ENCODE results near the gene UCKL1.

DNA sequence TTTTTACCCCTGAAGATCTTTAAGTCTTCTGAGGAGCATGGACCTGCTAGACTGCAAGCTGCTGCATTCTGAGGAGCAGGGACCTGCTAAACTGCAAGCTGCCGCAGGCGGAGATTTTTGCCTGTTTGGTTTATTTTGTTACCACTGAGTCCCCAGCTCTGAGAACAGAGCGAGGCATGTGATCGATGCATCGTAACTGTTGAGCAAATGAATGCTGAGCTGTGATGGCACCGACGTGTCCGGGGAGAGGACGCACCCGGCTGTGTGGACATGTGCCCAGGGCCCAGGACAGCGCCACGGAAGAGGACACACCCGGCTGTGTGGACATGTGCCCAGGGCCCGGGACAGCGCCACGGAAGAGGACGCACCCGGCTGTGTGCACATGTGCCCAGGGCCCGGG, 37.1 kb downstream of the UCKL1 start:
- TF ChIP-seq, protein P1, sequence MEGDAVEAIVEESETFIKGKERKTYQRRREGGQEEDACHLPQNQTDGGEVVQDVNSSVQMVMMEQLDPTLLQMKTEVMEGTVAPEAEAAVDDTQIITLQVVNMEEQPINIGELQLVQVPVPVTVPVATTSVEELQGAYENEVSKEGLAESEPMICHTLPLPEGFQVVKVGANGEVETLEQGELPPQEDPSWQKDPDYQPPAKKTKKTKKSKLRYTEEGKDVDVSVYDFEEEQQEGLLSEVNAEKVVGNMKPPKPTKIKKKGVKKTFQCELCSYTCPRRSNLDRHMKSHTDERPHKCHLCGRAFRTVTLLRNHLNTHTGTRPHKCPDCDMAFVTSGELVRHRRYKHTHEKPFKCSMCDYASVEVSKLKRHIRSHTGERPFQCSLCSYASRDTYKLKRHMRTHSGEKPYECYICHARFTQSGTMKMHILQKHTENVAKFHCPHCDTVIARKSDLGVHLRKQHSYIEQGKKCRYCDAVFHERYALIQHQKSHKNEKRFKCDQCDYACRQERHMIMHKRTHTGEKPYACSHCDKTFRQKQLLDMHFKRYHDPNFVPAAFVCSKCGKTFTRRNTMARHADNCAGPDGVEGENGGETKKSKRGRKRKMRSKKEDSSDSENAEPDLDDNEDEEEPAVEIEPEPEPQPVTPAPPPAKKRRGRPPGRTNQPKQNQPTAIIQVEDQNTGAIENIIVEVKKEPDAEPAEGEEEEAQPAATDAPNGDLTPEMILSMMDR (IDR thresholded peaks at IDR 0.05; ENCODE audit: insufficient read depth, low read length, poor library complexity, severe bottlenecking): no peak
- TF ChIP-seq EZH2phosphoT487 (conservative IDR thresholded peaks at IDR 0.05; ENCODE audit: low read length): no peak
